Liver (tissue), 9 donors: ENCODE data around the gene DIP2B. TPM values are rescaled to one million over a fixed set of nuclear protein-coding genes. Genes with fewer than 3 reads are reported as not detected.
A peak's percentile ranks its signal among the peaks of the same experiment; 100 is the strongest.

Experiments used
- DNase-seq: peaks from one replicate; pipeline ENCODE4 v3.0.0-alpha.2; 2017; ENCODE audit warnings: low spot score
- H3K27ac ChIP-seq, 2 donors: one replicate each; pipeline ENCODE4 v1.7.0; 2013; ENCODE audit warnings: inconsistent platforms in 2 of 2, low read length in 2 of 2, control low read depth in 1 of 2, low read depth in 1 of 2, mild to moderate bottlenecking in 1 of 2
- H3K27me3 ChIP-seq, 4 donors: one replicate each; pipeline versions ENCODE4 v1.6.1 to v1.7.0; 2013; ENCODE audit warnings: low read length in 3 of 4, inconsistent platforms in 1 of 4, mild to moderate bottlenecking in 1 of 4, moderate library complexity in 1 of 4; ENCODE audit not compliant: control insufficient read depth in 4 of 4, insufficient read depth in 4 of 4
- H3K36me3 ChIP-seq, 4 donors: one replicate each; pipeline versions ENCODE4 v1.6.1 to v1.7.0; 2013; ENCODE audit warnings: low read length in 3 of 4, mild to moderate bottlenecking in 3 of 4, low read depth in 1 of 4, moderate library complexity in 1 of 4; ENCODE audit not compliant: control insufficient read depth in 4 of 4, insufficient read depth in 3 of 4
- H3K4me1 ChIP-seq, 4 donors: one replicate each; pipeline versions ENCODE4 v1.6.1 to v1.7.0; 2013; ENCODE audit warnings: low read length in 3 of 4, mild to moderate bottlenecking in 3 of 4, moderate library complexity in 1 of 4; ENCODE audit not compliant: control insufficient read depth in 4 of 4, insufficient read depth in 4 of 4
- H3K4me3 ChIP-seq, 3 donors: one replicate each; pipeline versions ENCODE4 v1.6.1 to v1.7.0; 2013; ENCODE audit warnings: low read length in 3 of 3, control low read depth in 1 of 3, low read depth in 1 of 3, mild to moderate bottlenecking in 1 of 3
- H3K9ac ChIP-seq, 2 donors: one replicate each; pipeline ENCODE4 v1.7.0; 2013; ENCODE audit warnings: low read length in 2 of 2, mild to moderate bottlenecking in 2 of 2, moderate library complexity in 2 of 2, control low read depth in 1 of 2, low read depth in 1 of 2
- H3K9me3 ChIP-seq, 4 donors: one replicate each; pipeline versions ENCODE4 v1.6.1 to v1.7.0; 2013; ENCODE audit warnings: low read length in 3 of 4; ENCODE audit not compliant: control insufficient read depth in 4 of 4
- EGR1 ChIP-seq, 2 donors: IDR thresholded peaks; 2 replicates each; pipeline ENCODE4 v1.6.1; 2016 to 2018; ENCODE audit warnings: antibody characterized with exemption in 2 of 2, low read depth in 2 of 2
- FOXA1 ChIP-seq: IDR thresholded peaks from 2 replicates; pipeline ENCODE4 v1.6.1; 2016; ENCODE audit warnings: antibody characterized with exemption
- FOXA2 ChIP-seq: IDR thresholded peaks from 2 replicates; pipeline ENCODE4 v1.6.1; 2016; ENCODE audit warnings: antibody characterized with exemption
- GABPA ChIP-seq, 2 donors: IDR thresholded peaks in 1 of 2; conservative IDR thresholded peaks in 1 of 2; 2 replicates each; pipeline ENCODE4 v1.6.1; 2016; ENCODE audit warnings: antibody characterized with exemption in 2 of 2, mild to moderate bottlenecking in 1 of 2, moderate library complexity in 1 of 2
- HNF4A ChIP-seq, 2 donors: conservative IDR thresholded peaks; 2 replicates each; pipeline ENCODE4 v1.6.1; 2016; ENCODE audit warnings: antibody characterized with exemption in 2 of 2, mild to moderate bottlenecking in 2 of 2
- HNF4G ChIP-seq: IDR thresholded peaks from 2 replicates; pipeline ENCODE4 v1.6.1; 2016; ENCODE audit warnings: antibody characterized with exemption
- JUND ChIP-seq, 2 donors: IDR thresholded peaks; 2 replicates each; pipeline ENCODE4 v1.6.1; 2016; ENCODE audit warnings: antibody characterized with exemption in 2 of 2
- MAX ChIP-seq: IDR thresholded peaks from 2 replicates; pipeline ENCODE4 v1.6.1; 2016; ENCODE audit warnings: antibody characterized with exemption
- NR2F2 ChIP-seq: IDR thresholded peaks from 2 replicates; pipeline ENCODE4 v1.6.1; 2016; ENCODE audit warnings: antibody characterized with exemption
- RAD21 ChIP-seq, 2 donors: IDR thresholded peaks; 2 replicates each; pipeline ENCODE4 v1.6.1; 2016; ENCODE audit warnings: antibody characterized with exemption in 2 of 2, mild to moderate bottlenecking in 2 of 2
- RXRA ChIP-seq, 2 donors: IDR thresholded peaks; 2 replicates each; pipeline ENCODE4 v1.6.1; 2017 to 2018; ENCODE audit warnings: antibody characterized with exemption in 2 of 2, mild to moderate bottlenecking in 1 of 2
- SP1 ChIP-seq: IDR thresholded peaks from 2 replicates; pipeline ENCODE4 v1.6.1; 2018; ENCODE audit warnings: antibody characterized with exemption, mild to moderate bottlenecking
- TAF1 ChIP-seq: conservative IDR thresholded peaks from 2 replicates; pipeline ENCODE4 v1.6.1; 2016; ENCODE audit warnings: antibody characterized with exemption, mild to moderate bottlenecking
- YY1 ChIP-seq: IDR thresholded peaks from 2 replicates; pipeline ENCODE4 v1.6.1; 2016; ENCODE audit warnings: antibody characterized with exemption, mild to moderate bottlenecking
- ZBTB33 ChIP-seq: IDR thresholded peaks from 2 replicates; pipeline ENCODE4 v1.6.1; 2016; ENCODE audit warnings: antibody characterized with exemption
- WGBS: extraction: QIAGEN DNeasy Blood & Tissue Kit; methylation state at CpG from one replicate; pipeline ENCODE4 v1.1.7; 2013; 5-methylcytosine and 5-hydroxymethylcytosine counted together
- polyA plus RNA-seq, 2 donors: library from polyadenylated mRNA; stranded (reverse) in 1 of 2; unstranded in 1 of 2; fragments of 200-250 nt in 1 of 2; fragments of >200 nt in 1 of 2; fragmentation: Nextera tagmentation in 1 of 2; extraction: Ambion mirVana in 1 of 2; gene quantifications; one replicate each; pipeline versions ENCODE4 v1.2.1 to v1.2.3, GENCODE V29; 2013 to 2015
- total RNA-seq, 2 donors: library from RNA; depleted of rRNA; stranded (reverse); fragments of >200 nt; gene quantifications; one replicate each; pipeline ENCODE4 v1.2.3, GENCODE V29; 2014
- TF ChIP-seq, protein P1 (sequence below): IDR thresholded peaks from 2 replicates; pipeline ENCODE4 v1.6.1; 2016; ENCODE audit warnings: antibody characterized with exemption
- TF ChIP-seq, protein P2 (sequence below): IDR thresholded peaks from 2 replicates; pipeline ENCODE4 v1.6.1; 2016; ENCODE audit warnings: antibody characterized with exemption, mild to moderate bottlenecking
- TF ChIP-seq, protein P3 (sequence below): fragments of 150-350 bp; IDR thresholded peaks from 2 replicates; pipeline ENCODE4 v1.5.1; 2017; ENCODE audit warnings: improper control_type of control experiment, low read depth, low read length; ENCODE audit not compliant: missing input control
- donor health status: healthy.
- donor health status: healthy.
- donor health status: healthy.
- donor health status: healthy.
- donor health status: healthy.

DIP2B gene
- total and polyA plus RNA-seq, 4 donors, result 4.8 to 30.7 (median 13.8) TPM

- 91% methylated on average over 5 of the region's 5 CpGs for WGBS
- TF ChIP-seq GABPA (IDR thresholded peaks at IDR 0.05 in 1 of 2, conservative IDR thresholded peaks at IDR 0.05 in 1 of 2) (no peak), NR2F2 (no peak), YY1 (no peak), JUND (IDR thresholded peaks at IDR 0.05) (no peak), ZBTB33 (no peak), RAD21 (IDR thresholded peaks at IDR 0.05) (no peak), HNF4G (no peak), TAF1 (no peak), FOXA1 (no peak), RXRA (IDR thresholded peaks at IDR 0.05) (no peak), SP1 (no peak), FOXA2 (no peak), MAX (no peak), EGR1 (IDR thresholded peaks at IDR 0.05; ENCODE audit: low read depth in 2 of 2) (no peak), HNF4A (conservative IDR thresholded peaks at IDR 0.05) (no peak)
- TF ChIP-seq, protein P1, sequence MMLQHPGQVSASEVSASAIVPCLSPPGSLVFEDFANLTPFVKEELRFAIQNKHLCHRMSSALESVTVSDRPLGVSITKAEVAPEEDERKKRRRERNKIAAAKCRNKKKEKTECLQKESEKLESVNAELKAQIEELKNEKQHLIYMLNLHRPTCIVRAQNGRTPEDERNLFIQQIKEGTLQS, result no peak
- TF ChIP-seq, protein P2, sequence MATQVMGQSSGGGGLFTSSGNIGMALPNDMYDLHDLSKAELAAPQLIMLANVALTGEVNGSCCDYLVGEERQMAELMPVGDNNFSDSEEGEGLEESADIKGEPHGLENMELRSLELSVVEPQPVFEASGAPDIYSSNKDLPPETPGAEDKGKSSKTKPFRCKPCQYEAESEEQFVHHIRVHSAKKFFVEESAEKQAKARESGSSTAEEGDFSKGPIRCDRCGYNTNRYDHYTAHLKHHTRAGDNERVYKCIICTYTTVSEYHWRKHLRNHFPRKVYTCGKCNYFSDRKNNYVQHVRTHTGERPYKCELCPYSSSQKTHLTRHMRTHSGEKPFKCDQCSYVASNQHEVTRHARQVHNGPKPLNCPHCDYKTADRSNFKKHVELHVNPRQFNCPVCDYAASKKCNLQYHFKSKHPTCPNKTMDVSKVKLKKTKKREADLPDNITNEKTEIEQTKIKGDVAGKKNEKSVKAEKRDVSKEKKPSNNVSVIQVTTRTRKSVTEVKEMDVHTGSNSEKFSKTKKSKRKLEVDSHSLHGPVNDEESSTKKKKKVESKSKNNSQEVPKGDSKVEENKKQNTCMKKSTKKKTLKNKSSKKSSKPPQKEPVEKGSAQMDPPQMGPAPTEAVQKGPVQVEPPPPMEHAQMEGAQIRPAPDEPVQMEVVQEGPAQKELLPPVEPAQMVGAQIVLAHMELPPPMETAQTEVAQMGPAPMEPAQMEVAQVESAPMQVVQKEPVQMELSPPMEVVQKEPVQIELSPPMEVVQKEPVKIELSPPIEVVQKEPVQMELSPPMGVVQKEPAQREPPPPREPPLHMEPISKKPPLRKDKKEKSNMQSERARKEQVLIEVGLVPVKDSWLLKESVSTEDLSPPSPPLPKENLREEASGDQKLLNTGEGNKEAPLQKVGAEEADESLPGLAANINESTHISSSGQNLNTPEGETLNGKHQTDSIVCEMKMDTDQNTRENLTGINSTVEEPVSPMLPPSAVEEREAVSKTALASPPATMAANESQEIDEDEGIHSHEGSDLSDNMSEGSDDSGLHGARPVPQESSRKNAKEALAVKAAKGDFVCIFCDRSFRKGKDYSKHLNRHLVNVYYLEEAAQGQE, result no peak
- TF ChIP-seq, protein P3, sequence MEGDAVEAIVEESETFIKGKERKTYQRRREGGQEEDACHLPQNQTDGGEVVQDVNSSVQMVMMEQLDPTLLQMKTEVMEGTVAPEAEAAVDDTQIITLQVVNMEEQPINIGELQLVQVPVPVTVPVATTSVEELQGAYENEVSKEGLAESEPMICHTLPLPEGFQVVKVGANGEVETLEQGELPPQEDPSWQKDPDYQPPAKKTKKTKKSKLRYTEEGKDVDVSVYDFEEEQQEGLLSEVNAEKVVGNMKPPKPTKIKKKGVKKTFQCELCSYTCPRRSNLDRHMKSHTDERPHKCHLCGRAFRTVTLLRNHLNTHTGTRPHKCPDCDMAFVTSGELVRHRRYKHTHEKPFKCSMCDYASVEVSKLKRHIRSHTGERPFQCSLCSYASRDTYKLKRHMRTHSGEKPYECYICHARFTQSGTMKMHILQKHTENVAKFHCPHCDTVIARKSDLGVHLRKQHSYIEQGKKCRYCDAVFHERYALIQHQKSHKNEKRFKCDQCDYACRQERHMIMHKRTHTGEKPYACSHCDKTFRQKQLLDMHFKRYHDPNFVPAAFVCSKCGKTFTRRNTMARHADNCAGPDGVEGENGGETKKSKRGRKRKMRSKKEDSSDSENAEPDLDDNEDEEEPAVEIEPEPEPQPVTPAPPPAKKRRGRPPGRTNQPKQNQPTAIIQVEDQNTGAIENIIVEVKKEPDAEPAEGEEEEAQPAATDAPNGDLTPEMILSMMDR, result no peak
Observed at GRCh38 chr12:50545213-50545612, 40.4 kb downstream of the DIP2B start.

More at GRCh38 chr12:50545213-50545612, 40.4 kb downstream of the DIP2B start:
- peak overlapping the region; percentile 35 to 78 for H3K27ac ChIP-seq
- no peaks in the 10 kb centered on the region for H3K9me3 ChIP-seq
- H3K9ac ChIP-seq, result no peak overlapping the region
- H3K4me1 ChIP-seq, result peaks cover 12 to 29% (median 27%) of the 10 kb centered on the region in 4 donors
- H3K4me3 ChIP-seq, result no peak overlapping the region
- no peaks in the 10 kb centered on the region for H3K36me3 ChIP-seq
- no peaks in the 10 kb centered on the region for H3K27me3 ChIP-seq
- DNase-seq, result no peak
